ENCODE measurements around the gene NRXN3.

Gene NRXN3

DNA sequence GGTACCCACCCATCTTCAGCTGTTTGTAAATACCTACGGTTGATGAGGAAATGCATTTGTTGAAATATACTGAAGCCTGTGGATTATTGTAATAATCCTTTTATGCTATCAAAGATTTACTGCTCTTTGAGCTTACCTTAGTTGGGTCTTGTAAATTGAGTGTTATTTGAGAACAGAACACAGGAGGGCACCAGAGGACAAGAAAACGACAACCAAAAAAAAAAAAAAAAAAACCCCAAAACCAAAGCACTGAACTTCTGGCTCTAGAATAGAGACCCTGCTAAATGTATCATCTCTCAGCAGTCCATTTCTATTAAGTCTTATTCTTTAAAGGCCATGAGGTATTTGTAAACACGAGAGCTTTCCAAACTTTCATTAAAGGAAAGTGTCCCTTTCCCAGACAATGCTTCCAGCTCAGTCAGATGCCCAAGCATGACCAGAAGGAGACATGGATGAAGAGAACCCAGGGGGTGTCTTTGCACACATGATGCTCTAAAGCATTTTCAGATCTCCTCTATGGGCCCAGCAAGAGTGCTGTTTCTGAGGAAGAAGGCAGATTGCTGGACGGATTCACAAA lies 763.9 kb downstream of the NRXN3 start:
- TF ChIP-seq, protein P1, sequence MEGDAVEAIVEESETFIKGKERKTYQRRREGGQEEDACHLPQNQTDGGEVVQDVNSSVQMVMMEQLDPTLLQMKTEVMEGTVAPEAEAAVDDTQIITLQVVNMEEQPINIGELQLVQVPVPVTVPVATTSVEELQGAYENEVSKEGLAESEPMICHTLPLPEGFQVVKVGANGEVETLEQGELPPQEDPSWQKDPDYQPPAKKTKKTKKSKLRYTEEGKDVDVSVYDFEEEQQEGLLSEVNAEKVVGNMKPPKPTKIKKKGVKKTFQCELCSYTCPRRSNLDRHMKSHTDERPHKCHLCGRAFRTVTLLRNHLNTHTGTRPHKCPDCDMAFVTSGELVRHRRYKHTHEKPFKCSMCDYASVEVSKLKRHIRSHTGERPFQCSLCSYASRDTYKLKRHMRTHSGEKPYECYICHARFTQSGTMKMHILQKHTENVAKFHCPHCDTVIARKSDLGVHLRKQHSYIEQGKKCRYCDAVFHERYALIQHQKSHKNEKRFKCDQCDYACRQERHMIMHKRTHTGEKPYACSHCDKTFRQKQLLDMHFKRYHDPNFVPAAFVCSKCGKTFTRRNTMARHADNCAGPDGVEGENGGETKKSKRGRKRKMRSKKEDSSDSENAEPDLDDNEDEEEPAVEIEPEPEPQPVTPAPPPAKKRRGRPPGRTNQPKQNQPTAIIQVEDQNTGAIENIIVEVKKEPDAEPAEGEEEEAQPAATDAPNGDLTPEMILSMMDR (IDR thresholded peaks at IDR 0.05; ENCODE audit: low read depth, low read length) = 0 out of 2 replicates have a peak, but pooled peaks have one; percentile 10
- no peak overlapping the region for H3K4me3 ChIP-seq (ENCODE audit: low read depth, low read length)

- H3K4me3 ChIP-seq (ENCODE audit: low read depth, low read length) = no peak overlapping the region
- TF ChIP-seq, protein P1 (IDR thresholded peaks at IDR 0.05; ENCODE audit: low read depth, low read length) = no peak
Measured at GRCh38 chr14:78946949-78947348, 776.8 kb downstream of the NRXN3 start.

DNA sequence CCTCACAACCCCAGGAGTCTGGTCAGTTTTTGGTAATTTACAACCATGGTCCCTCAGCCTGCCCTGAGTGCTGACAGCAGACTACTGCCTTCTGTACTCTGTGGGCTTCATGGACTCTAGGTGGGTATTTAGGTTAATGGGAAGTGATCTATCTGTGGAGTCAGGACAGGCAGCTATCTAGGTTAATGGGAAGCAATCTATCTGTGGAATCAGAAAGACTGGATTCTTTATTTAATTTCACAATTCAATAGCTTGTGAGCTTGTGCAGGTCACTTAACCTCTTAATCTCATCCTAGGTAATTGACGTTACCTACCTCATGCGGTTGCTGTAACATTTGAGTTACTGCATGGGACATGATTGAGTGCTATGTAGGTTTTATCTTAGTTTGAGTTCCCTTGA lies 777.5 kb downstream of the NRXN3 start:
- H3K4me3 ChIP-seq (ENCODE audit: low read depth, low read length) = no peak overlapping the region
- TF ChIP-seq, protein P1 (IDR thresholded peaks at IDR 0.05; ENCODE audit: low read depth, low read length) = no peak

DNA sequence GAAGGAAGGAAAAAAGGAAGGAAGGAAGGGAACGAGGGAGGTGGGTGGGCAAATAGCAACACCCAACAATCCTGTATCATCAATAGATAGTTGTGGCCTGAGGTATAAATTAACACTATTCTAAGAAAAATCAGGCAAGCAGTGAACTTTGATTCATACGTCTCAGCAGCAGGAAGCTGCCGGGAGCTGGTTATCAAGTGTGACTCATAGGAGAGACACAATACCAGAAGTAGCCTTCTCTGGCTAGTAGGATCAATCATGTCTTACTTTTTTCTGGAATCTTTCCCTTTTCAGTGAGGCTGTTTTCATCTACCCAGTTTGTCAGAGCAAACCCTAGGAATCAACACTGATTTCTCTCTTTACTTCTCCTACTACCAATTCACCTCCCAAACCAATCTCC lies 780.5 kb downstream of the NRXN3 start:
- TF ChIP-seq, protein P1 (IDR thresholded peaks at IDR 0.05; ENCODE audit: low read depth, low read length) = no peak
- no peak overlapping the region for H3K4me3 ChIP-seq (ENCODE audit: low read depth, low read length)

DNA sequence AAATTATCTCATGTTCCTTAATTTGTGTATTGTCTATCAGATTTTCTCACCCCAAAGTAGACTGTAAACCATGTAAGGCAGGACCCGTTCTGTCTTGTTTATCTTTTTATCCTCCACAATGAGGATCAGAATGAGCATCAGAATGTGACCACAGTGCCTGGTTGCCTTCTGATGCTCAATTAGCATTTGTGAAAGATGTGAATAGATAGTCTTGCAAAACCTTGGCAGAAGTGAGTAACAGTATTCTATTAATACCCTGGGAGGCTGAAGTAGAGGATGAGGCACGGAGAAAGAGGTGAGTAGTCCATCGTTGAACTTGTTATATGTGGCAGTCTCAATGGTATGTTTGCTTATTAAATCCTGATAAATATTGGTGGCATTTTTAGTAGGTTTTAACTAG lies 781.4 kb downstream of the NRXN3 start:
- no peak overlapping the region for H3K4me3 ChIP-seq (ENCODE audit: low read depth, low read length)
- TF ChIP-seq, protein P1 (IDR thresholded peaks at IDR 0.05; ENCODE audit: low read depth, low read length) = no peak

DNA sequence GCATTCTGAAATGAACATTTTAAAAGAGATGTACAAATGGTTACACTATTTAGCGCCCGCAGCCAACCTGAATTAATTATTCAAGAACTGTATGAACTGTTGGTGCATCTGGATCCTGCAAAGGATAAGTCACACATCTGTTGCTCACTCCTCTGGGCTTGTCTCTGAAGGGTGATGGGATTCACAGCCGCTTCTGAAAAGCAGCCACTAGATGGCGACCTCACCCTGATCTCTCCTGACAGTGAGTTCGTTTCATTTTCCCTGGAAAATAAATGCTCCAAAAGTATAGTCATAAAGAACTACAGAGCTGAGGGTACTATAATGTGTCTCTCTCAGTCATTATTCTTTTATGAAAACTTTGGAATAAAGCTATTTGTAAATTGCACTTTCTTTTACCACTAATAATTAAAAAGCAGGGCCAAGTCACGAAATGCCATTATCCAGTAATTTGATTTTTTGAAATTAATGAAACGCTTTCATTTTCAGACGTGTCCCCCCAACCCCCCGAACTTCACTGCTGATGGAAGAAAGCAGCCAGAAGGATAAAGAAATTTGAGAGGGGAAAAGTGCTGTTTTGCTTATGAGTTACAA lies 789.6 kb downstream of the NRXN3 start:
- TF ChIP-seq, protein P1 (IDR thresholded peaks at IDR 0.05; ENCODE audit: low read depth, low read length) = peak; percentile 90
- no peak overlapping the region for H3K4me3 ChIP-seq (ENCODE audit: low read depth, low read length)

DNA sequence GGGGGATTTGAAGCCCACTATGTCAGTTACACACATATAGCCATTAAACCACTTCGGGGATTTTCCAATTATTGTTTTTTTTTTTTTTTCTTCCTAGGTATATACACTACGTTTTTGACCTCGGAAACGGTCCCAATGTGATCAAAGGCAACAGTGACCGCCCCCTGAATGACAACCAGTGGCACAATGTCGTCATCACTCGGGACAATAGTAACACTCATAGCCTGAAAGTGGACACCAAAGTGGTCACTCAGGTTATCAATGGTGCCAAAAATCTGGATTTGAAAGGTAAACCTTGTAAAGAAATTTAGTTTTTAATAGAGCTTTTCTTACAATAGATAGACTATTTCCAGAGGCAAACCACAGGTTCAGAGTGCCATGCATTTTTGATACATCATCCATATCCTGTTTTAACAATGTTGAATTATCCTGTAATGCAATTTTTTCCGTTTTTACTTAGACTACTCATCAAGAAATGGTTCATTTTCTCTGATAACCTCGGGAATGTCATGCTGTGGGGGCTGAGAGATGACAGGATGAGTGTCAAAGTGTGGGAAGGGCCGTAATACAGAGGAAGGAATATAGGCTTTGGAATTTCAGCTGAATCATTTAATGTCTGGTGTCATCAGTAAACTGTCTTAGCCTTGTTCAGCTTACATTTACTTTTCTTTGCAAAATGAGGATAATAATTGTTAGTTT lies 797.1 kb downstream of the NRXN3 start:
- TF ChIP-seq, protein P1 (IDR thresholded peaks at IDR 0.05; ENCODE audit: low read depth, low read length) = no peak
- no peak overlapping the region for H3K4me3 ChIP-seq (ENCODE audit: low read depth, low read length)

Data from WI38 (cell line).